Activated naive CD4-positive, alpha-beta T cell treated with Interleukin-2 at 50 U/mL for 16 hours (primary cell): ENCODE results near the gene ROMO1.

ENCODE experiments used
- DNase-seq: peaks from one replicate; pipeline ENCODE4 v3.0.0-alpha.2; 2020

ROMO1 gene

DNA sequence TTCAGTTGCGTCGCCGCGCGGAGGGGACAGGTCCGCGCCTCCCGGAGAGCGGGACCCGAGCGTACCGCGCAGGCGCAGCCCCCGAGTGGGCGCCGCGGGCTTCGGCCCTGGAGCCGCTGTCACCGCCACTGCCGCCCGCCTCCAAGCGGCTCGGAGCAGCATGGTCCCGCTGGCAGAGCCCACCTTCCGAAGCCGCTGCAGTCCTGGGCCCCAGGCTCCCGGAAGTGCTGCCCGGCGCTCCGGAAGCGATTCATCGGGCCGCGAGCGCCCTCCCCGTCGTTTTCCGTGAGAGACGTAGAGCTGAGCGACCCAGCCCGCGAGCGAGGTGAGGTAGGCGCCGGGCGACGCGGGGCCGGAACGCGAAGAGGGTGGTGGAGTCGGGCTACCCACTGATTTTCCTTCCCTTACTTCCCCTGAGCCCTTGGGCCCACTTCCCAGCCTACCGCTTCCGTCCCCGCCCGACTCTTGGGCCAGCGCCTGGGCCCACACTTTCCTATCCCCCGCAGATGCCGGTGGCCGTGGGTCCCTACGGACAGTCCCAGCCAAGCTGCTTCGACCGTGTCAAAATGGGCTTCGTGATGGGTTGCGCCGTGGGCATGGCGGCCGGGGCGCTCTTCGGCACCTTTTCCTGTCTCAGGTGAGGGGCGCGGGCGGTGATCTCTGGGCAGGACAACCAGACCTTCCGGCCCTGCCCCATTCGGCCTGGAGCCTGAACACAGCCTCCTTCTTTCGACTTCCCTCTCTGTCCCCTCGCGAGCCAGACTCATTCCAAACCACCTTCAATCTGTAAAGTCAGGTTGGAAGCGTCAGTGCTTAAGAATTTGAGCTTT is at the start of gene ROMO1, which contains the start of gene NFS1:
ROMO1 (plus strand) TSS at position 279 of the 830 bp plus-strand sequence; CDS start at position 507, 228 bp downstream.
NFS1 (minus strand) TSS at position 226 of the 830 bp plus-strand sequence; CDS start at position 162, 64 bp downstream.
- peak; percentile 89 for DNase-seq

GRCh38 chr20:35650632-35651031 is 48.6 kb upstream of the ROMO1 start:
- no peak for DNase-seq

GRCh38 chr20:35651958-35652357 is 47.2 kb upstream of the ROMO1 start:
- no peak for DNase-seq

DNA sequence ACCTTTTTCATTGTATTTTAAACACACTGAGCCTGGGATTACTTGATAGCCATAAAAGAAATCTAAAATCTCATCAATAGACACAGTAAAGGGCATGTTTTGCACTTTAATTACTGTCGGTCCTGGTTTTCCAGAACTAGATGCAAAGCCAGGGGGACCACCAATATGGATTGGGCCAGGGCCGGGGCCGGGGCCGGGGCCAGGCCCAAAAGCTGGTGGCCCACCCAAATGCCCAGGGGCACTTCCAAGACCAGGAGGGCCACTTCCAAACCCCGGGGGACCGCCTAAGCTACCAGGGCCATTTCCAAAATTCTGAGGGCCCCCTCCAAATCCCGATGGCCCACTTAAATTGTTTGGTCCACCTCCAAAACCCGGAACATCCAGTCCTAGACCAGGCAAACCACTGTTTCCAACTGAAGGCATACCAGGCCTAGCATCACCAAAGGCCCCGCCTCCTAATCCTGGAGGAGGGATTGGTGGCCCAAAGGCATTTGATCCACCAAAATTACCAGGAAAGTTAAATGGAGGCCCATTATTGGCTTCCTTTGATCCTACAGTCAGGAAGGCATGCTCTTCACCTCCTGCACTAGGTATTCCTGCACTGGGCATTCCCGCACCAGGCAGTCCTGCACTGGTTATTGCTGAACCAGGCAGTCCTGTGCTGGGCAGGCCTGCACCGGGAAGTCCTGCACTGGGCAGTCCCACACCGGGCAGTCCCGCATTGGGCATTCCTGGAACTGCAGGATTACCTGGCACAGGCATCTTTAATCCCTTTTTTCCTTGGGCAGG is 46.4 kb upstream of the ROMO1 start:
- DNase-seq = no peak

DNA sequence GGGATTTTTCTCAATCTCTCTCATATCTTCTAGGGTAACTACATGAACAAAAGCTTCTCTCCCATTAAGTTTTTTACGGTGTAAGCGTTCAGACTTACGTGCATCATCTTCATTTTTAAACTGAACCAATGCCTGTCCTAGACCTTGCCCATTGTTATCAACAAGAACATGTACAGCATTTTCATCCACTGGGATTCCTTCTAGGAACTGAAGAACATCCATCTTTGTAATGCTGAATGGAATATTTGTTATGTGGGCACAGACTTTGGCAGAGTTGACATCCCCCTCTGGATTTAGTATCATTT is 45.8 kb upstream of the ROMO1 start:
- DNase-seq = no peak

GRCh38 chr20:35653893-35654292 is 45.3 kb upstream of the ROMO1 start:
- no peak for DNase-seq

DNA sequence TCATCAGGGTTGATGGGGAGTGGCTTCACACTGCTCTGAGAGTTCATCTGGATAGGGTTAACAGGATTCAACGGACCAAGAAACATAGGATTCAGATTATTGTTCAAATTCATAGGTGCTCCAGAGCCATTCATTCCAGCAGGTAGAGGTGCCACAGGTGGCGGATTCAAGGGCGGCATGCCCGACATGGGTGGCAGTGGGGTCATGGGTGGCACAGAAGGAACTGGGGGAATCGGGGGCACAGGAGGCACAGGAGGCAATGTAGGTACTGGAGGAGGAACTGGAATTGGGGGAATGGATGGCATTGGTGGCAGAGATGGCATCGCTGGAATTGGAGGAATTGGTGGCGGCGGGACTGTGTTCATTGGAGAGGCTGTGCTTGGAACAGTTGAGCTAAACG is 44.8 kb upstream of the ROMO1 start:
- no peak for DNase-seq

- no peak for DNase-seq
These were observed 41.9 kb upstream of the ROMO1 start for GRCh38 chr20:35657271-35657670.

- peak; percentile 48 for DNase-seq
These were observed 38.9 kb upstream of the ROMO1 start for GRCh38 chr20:35660122-35660937.

GRCh38 chr20:35661053-35661452 is 38.2 kb upstream of the ROMO1 start:
- no peak for DNase-seq

DNA sequence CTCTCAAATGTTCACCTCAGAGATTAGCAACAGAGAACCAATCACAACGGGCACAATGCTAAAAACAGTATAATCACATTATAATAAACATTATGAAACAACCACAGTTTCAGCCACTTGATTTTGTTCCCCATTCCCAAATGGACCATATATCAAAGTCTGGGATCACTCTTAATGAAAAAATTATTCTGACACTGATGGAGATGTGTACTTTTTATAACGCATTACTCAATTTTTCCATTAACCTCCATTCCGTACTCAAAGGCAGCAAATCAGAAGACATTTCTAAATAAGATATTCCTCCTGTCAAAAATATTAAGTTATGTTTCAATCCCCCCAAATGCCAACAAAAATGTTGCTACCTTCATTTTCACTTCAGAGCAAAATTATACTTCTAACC is 37.3 kb upstream of the ROMO1 start:
- no peak for DNase-seq

DNA sequence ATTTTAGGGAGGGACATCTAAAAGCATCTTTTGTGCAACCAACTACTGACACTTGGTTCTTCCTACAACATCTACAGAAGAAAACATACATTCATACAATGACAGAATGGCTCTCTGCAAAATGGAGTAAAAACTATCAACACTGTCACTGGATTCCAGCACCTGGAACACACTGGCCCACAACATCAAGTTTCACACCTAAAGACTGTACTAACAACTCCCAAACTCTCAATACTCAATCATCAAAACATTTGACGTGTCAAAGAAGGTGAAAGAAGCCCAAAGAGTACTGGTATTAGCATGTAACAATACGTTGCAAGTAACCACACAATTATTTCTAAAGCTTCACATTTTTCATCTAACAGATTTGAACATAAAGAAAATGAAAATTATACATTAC is 36.7 kb upstream of the ROMO1 start:
- DNase-seq = peak; percentile 8

DNA sequence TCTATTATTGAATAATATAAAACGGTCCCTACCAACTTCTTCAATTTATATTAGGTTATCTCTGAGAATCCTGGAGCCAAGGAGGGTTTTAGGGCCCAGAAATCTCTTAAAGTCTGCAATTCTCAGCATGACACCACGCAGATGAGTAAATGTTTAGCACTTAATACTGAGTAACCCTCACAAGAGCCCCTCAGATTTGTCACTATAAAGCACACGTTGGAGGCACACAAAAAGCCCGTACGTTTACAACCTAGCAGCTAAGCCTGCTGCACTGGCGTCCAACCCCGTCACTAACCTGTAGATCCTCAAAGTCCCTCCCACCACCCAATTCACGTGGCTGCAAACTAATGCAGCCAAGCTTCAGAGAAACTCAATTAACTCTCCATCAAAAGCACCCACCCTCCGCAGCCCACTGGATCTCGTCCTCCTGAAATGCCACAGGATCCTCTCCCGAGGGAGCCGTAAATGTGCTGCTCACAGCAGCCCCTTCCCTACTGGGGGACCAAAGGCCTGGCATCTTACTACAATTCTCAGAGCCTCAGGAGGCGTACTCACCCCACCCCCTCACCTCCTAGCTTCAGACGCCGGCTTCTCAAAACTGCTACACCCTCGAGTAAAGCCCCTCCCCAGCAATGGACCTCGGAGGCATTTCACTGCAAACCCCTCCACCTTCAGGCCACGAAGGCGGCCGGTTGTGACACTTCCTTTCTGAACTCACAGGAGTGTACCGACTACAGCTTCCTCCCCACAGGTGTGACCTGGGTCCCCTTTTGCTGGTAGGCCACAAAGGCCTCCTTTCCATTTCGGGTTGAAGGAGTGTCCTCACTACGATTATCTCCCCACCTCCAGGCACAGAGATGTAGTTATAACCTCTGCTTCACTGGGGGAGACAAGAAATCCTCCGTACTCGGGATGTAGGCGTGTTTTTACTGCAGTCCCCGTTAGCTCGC is 35.4 kb upstream of the ROMO1 start:
- peak; percentile 63 for DNase-seq

DNA sequence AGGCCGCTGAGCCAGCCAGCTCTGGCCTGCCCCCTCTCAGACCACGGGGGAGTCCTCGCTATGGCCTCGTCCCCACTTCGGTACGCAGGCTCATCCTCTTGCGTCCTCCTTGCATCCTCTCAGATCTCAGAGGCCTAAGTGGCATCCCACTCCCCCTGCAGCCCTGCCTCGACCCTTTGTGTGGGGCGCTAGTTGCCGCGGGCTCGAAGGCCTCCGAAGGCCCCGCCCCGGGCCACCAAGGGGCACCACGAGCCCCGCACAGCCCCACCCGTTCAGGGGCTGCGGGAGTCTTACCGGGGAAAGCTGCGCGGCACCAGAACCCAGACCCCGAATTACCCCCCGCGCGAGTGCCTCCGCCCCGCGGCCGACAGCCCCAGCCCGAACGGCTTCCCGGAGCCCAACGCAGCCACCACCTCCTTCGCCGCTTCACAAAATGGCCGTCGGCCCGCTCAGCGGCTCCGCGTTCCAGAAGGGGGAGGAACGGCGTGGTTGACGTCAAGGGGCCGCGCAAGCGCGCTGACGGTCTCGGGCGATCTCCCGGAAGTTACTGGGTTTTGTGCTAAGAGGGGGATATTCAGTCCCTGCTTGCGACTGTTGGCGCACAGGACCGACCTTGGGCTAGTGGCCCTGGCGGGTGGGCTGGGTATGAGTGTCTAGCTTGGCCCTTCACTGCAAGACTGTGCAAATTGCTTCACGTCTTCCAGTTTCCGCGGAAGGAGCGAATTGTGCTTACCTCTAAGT is 34.6 kb upstream of the ROMO1 start, which contains the start of the genes CPNE1 and RBM12:
CPNE1 (minus strand) TSS at position 435 of the 741 bp plus-strand sequence. CDS start 31,977 bp downstream, outside the sequence.
RBM12 (minus strand) TSS at position 435 of the 741 bp plus-strand sequence. CDS start 9,578 bp downstream, outside the sequence.
- DNase-seq = peak; percentile 94

- DNase-seq = no peak
These were observed 33.3 kb upstream of the ROMO1 start for GRCh38 chr20:35665949-35666288.

- DNase-seq = no peak
These were observed 30.0 kb upstream of the ROMO1 start for GRCh38 chr20:35669221-35669620.

GRCh38 chr20:35669681-35670080 is 29.5 kb upstream of the ROMO1 start:
- no peak for DNase-seq

- DNase-seq = no peak
These were observed 25.3 kb upstream of the ROMO1 start for GRCh38 chr20:35673884-35674283.

DNA sequence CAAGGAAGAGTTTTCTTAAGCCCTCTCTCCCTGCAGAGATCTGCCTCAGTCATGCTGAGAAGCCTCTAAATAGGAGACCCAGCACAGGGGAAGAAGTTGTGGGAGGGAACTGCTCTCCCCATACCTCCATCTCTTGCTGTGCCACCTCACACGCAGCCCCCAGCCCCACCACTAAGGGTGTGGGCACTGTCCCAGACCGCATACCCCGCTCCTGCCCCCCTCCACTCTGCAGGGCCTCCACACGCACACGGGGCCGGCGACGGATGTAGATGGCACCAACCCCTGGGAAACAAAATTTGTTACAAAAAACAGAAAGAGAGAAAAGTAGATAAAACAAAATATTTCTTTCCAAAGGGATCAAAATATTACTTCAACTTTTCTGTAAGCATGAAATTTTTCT is 24.3 kb upstream of the ROMO1 start:
- no peak for DNase-seq

GRCh38 chr20:35680452-35681183 is 18.6 kb upstream of the ROMO1 start:
- no peak for DNase-seq
